ENCODE measurements around the gene CCDC70. TPM values are rescaled to one million over a fixed set of nuclear protein-coding genes. Genes with fewer than 3 reads are reported as not detected.
"Not testable (repeated sequence)": the region's sequence is repeated elsewhere in the genome, so short reads cannot be mapped to it uniquely, and the experiment has no call there.

Gene CCDC70
- total and polyA plus RNA-seq, 2 donors: 0.07 TPM; not detected in 1

DNA sequence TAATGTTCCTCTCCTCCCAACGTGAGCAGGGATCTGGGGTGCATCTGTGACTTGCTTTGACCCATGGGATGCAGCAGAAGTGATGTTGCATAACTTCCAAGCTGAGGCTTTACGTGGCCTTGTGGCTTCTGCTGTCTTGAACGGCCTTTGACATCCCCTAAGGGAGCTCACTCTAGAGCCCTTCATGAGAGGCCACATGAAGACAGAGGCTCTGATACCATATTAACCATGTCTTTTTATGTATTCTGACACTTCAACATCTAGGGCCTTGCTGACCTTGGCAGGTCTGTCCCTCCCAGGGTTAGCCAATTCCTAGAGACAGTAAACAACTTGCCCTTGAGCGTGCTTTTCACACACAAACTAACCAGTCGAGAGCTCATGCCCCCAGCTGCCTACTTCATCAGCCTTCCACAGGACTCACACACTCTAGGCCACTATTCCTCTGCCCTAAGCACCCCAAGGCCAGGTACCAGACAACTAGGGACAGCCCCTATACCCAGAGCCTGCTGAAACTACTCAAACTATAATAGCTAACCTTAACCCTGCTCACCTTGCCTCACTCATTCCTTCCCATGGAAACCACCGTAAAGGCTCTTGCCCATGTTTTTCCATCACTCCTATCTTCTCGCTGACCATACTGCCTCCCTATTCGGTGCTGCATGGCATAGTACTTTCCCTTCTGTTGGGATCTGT, 45.4 kb downstream of the CCDC70 start:
- H3K36me3 ChIP-seq (ENCODE audit: control insufficient read depth in 2 of 2, insufficient read depth in 2 of 2, low read length in 1 of 2): no peaks in the 10 kb centered on the region
- DNase-seq (ENCODE audit: low read depth in 6 of 9, low spot score in 9 of 9): no peak
- WGBS: 94% methylated on average over 8 of the region's 8 CpGs

GRCh38 chr13:51909265-51909664, 47.5 kb downstream of the CCDC70 start:
- not testable (repeated sequence) for H3K27me3 ChIP-seq (ENCODE audit: control insufficient read depth in 2 of 2, insufficient read depth in 1 of 2, low read length in 1 of 2); H3K4me3 ChIP-seq (ENCODE audit: low read length in 2 of 2); DNase-seq (ENCODE audit: low read depth in 6 of 9, low spot score in 9 of 9); H3K27ac ChIP-seq (ENCODE audit: low read depth in 1 of 2, low read length in 1 of 2); H3K9me3 ChIP-seq (ENCODE audit: control insufficient read depth in 2 of 2, insufficient read depth in 1 of 2, low read length in 1 of 2); H3K36me3 ChIP-seq (ENCODE audit: control insufficient read depth in 2 of 2, insufficient read depth in 2 of 2, low read length in 1 of 2)
- peaks cover 0 to 25% of the 10 kb centered on the region in 2 donors for H3K4me1 ChIP-seq (ENCODE audit: control insufficient read depth in 2 of 2, insufficient read depth in 2 of 2, low read length in 2 of 2)
- WGBS: 95% methylated on average over 5 of the region's 5 CpGs

More for the DNA sequence above, 45.4 kb downstream of the CCDC70 start:
- no peaks in the 10 kb centered on the region for H3K9me3 ChIP-seq (ENCODE audit: control insufficient read depth in 2 of 2, insufficient read depth in 1 of 2, low read length in 1 of 2)
- no peak overlapping the region for H3K4me3 ChIP-seq (ENCODE audit: low read length in 2 of 2)
- H3K4me1 ChIP-seq (ENCODE audit: control insufficient read depth in 2 of 2, insufficient read depth in 2 of 2, low read length in 2 of 2): peaks cover 3 to 17% of the 10 kb centered on the region in 2 donors
- no peaks in the 10 kb centered on the region for H3K27me3 ChIP-seq (ENCODE audit: control insufficient read depth in 2 of 2, insufficient read depth in 1 of 2, low read length in 1 of 2)
- no peak overlapping the region for H3K27ac ChIP-seq (ENCODE audit: low read depth in 1 of 2, low read length in 1 of 2)

- no peak overlapping the region for H3K27ac ChIP-seq (ENCODE audit: low read depth in 1 of 2, low read length in 1 of 2)
- no peak overlapping the region for H3K4me3 ChIP-seq (ENCODE audit: low read length in 2 of 2)
- DNase-seq (ENCODE audit: low read depth in 6 of 9, low spot score in 9 of 9): no peak
- H3K36me3 ChIP-seq (ENCODE audit: control insufficient read depth in 2 of 2, insufficient read depth in 2 of 2, low read length in 1 of 2): no peaks in the 10 kb centered on the region
- peaks cover 0 to 24% of the 10 kb centered on the region in 2 donors for H3K4me1 ChIP-seq (ENCODE audit: control insufficient read depth in 2 of 2, insufficient read depth in 2 of 2, low read length in 2 of 2)
- H3K27me3 ChIP-seq (ENCODE audit: control insufficient read depth in 2 of 2, insufficient read depth in 1 of 2, low read length in 1 of 2): no peaks in the 10 kb centered on the region
- H3K9me3 ChIP-seq (ENCODE audit: control insufficient read depth in 2 of 2, insufficient read depth in 1 of 2, low read length in 1 of 2): no peaks in the 10 kb centered on the region
- 96% methylated on average over 12 of the region's 12 CpGs for WGBS
Measured at GRCh38 chr13:51910508-51910907, 48.7 kb downstream of the CCDC70 start.

- no peak overlapping the region for H3K27ac ChIP-seq (ENCODE audit: low read depth in 1 of 2, low read length in 1 of 2)
- H3K4me3 ChIP-seq (ENCODE audit: low read length in 2 of 2): no peak overlapping the region
- no peaks in the 10 kb centered on the region for H3K36me3 ChIP-seq (ENCODE audit: control insufficient read depth in 2 of 2, insufficient read depth in 2 of 2, low read length in 1 of 2)
- no peaks in the 10 kb centered on the region for H3K9me3 ChIP-seq (ENCODE audit: control insufficient read depth in 2 of 2, insufficient read depth in 1 of 2, low read length in 1 of 2)
- H3K27me3 ChIP-seq (ENCODE audit: control insufficient read depth in 2 of 2, insufficient read depth in 1 of 2, low read length in 1 of 2): no peaks in the 10 kb centered on the region
- peaks cover 0 to 22% of the 10 kb centered on the region in 2 donors for H3K4me1 ChIP-seq (ENCODE audit: control insufficient read depth in 2 of 2, insufficient read depth in 2 of 2, low read length in 2 of 2)
- DNase-seq (ENCODE audit: low read depth in 6 of 9, low spot score in 9 of 9): no peak
- WGBS: 87% methylated on average over 10 of the region's 10 CpGs
Measured at GRCh38 chr13:51912091-51912490, 50.3 kb downstream of the CCDC70 start.

GRCh38 chr13:51912511-51913225, 50.9 kb downstream of the CCDC70 start:
- DNase-seq (ENCODE audit: low read depth in 6 of 9, low spot score in 9 of 9): no peak

GRCh38 chr13:51913421-51914136, 51.8 kb downstream of the CCDC70 start:
- H3K27ac ChIP-seq (ENCODE audit: low read depth in 1 of 2, low read length in 1 of 2): no peak overlapping the region
- H3K9me3 ChIP-seq (ENCODE audit: control insufficient read depth in 2 of 2, insufficient read depth in 1 of 2, low read length in 1 of 2): no peaks in the 10 kb centered on the region
- H3K36me3 ChIP-seq (ENCODE audit: control insufficient read depth in 2 of 2, insufficient read depth in 2 of 2, low read length in 1 of 2): no peaks in the 10 kb centered on the region
- WGBS: 70% methylated on average over 4 of the region's 4 CpGs
- peaks cover 0 to 22% of the 10 kb centered on the region in 2 donors for H3K4me1 ChIP-seq (ENCODE audit: control insufficient read depth in 2 of 2, insufficient read depth in 2 of 2, low read length in 2 of 2)
- no peaks in the 10 kb centered on the region for H3K27me3 ChIP-seq (ENCODE audit: control insufficient read depth in 2 of 2, insufficient read depth in 1 of 2, low read length in 1 of 2)
- DNase-seq (ENCODE audit: low read depth in 6 of 9, low spot score in 9 of 9): peak in 5 of 9 donors; percentile 10 to 57 (median 16)
- H3K4me3 ChIP-seq (ENCODE audit: low read length in 2 of 2): no peak overlapping the region

More at GRCh38 chr13:51912511-51913225, 50.9 kb downstream of the CCDC70 start:
- Histone ChIP-seq H3K27me3 (ENCODE audit: control insufficient read depth in 2 of 2, insufficient read depth in 1 of 2, low read length in 1 of 2) (no peaks in the 10 kb centered on the region), H3K4me3 (ENCODE audit: low read length in 2 of 2) (no peak overlapping the region), H3K9me3 (ENCODE audit: control insufficient read depth in 2 of 2, insufficient read depth in 1 of 2, low read length in 1 of 2) (no peaks in the 10 kb centered on the region), H3K27ac (ENCODE audit: low read depth in 1 of 2, low read length in 1 of 2) (no peak overlapping the region), H3K4me1 (ENCODE audit: control insufficient read depth in 2 of 2, insufficient read depth in 2 of 2, low read length in 2 of 2) (peaks cover 0 to 22% of the 10 kb centered on the region in 2 donors), H3K36me3 (ENCODE audit: control insufficient read depth in 2 of 2, insufficient read depth in 2 of 2, low read length in 1 of 2) (no peaks in the 10 kb centered on the region)
- 81% methylated on average over 11 of the region's 11 CpGs for WGBS

DNA sequence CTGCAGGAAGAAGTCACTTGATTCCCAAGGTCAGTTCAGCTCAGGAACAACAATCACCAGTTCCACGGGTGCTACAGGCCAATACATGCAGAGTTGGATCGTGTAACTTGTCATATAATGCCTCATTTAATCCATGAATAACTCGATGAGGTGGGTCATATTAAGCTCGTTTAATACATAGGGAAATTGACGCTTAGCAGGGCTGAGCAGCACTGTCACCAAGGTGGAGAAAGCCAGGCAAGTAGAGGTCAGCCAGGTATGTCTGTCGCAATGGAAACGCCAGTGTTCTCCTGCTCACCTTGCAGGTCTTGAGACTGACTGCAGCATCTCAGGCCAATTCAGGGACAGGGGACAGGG, 52.3 kb downstream of the CCDC70 start:
- Histone ChIP-seq H3K27ac (ENCODE audit: low read depth in 1 of 2, low read length in 1 of 2) (no peak overlapping the region), H3K4me1 (ENCODE audit: control insufficient read depth in 2 of 2, insufficient read depth in 2 of 2, low read length in 2 of 2) (peaks cover 0 to 22% of the 10 kb centered on the region in 2 donors), H3K27me3 (ENCODE audit: control insufficient read depth in 2 of 2, insufficient read depth in 1 of 2, low read length in 1 of 2) (no peaks in the 10 kb centered on the region), H3K9me3 (ENCODE audit: control insufficient read depth in 2 of 2, insufficient read depth in 1 of 2, low read length in 1 of 2) (no peaks in the 10 kb centered on the region), H3K4me3 (ENCODE audit: low read length in 2 of 2) (no peak overlapping the region), H3K36me3 (ENCODE audit: control insufficient read depth in 2 of 2, insufficient read depth in 2 of 2, low read length in 1 of 2) (no peaks in the 10 kb centered on the region)
- WGBS: 75% methylated on average over 7 of the region's 7 CpGs
- DNase-seq (ENCODE audit: low read depth in 6 of 9, low spot score in 9 of 9): no peak
